22Rv1 (cell line): ENCODE results near the gene SRP72.

ENCODE experiments used
- H3K27ac ChIP-seq: fragments of 450-650 bp; 2 replicates; pipeline ENCODE4 v1.5.1; 2017
- ZFX ChIP-seq: fragments of 450-650 bp; IDR thresholded peaks from 2 replicates; pipeline ENCODE4 v1.6.1; 2017; ENCODE audit warnings: antibody characterized with exemption, borderline replicate concordance
- TF ChIP-seq, protein P1 (sequence below): fragments of 450-650 bp; IDR thresholded peaks from 2 replicates; pipeline ENCODE4 v1.5.1; 2017; ENCODE audit warnings: mild to moderate bottlenecking

The SRP72 gene

DNA sequence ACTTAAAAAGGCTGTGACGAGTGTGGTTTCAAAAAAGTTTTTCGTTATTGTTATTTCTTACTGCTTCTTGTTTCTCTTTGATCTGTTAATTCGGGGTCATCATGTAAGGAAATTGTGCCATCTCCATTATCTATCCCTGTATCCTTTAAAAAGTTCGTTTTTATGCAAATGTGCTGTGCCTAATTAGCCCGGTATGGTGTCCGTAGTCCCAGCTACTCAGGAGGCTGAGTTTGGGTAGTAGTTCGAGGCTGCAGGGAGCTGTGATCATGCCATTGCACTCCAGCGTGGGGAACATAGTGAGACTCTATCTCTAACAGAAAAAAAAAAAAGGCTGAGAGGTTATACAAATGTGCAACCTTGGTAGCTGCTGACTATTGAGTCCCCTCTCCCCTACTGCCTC lies 83.2 kb downstream of the SRP72 start:
- TF ChIP-seq ZFX = no peak
- TF ChIP-seq, protein P1, sequence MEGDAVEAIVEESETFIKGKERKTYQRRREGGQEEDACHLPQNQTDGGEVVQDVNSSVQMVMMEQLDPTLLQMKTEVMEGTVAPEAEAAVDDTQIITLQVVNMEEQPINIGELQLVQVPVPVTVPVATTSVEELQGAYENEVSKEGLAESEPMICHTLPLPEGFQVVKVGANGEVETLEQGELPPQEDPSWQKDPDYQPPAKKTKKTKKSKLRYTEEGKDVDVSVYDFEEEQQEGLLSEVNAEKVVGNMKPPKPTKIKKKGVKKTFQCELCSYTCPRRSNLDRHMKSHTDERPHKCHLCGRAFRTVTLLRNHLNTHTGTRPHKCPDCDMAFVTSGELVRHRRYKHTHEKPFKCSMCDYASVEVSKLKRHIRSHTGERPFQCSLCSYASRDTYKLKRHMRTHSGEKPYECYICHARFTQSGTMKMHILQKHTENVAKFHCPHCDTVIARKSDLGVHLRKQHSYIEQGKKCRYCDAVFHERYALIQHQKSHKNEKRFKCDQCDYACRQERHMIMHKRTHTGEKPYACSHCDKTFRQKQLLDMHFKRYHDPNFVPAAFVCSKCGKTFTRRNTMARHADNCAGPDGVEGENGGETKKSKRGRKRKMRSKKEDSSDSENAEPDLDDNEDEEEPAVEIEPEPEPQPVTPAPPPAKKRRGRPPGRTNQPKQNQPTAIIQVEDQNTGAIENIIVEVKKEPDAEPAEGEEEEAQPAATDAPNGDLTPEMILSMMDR = no peak
- no peak overlapping the region for H3K27ac ChIP-seq

GRCh38 chr4:56551516-56551915 lies 84.1 kb downstream of the SRP72 start:
- no peak for TF ChIP-seq ZFX
- TF ChIP-seq, protein P1 = no peak
- H3K27ac ChIP-seq = no peak overlapping the region

DNA sequence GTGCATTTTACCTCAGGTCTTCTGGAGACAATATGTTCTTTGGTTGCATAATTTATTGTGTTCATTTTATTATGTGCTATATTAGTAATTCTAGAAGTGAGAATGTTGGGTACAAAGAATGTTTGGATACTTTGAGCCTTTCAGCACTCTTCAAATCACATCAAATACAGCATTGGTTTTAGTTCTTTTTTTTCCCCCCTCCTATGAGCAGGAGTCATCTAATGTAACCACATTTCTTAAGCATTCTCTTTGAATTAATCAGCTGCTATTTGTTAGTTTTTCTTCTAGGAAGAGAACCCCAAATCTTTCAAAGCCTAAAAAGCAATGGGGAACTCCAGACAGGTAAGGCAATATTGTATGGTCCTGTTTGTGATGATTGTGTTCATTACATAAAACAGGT lies 84.9 kb downstream of the SRP72 start:
- TF ChIP-seq, protein P1 = no peak
- no peak for TF ChIP-seq ZFX
- no peak overlapping the region for H3K27ac ChIP-seq
